Endothelial cell of umbilical vein (primary cell): ENCODE measurements around the gene SLC41A3. TPM values are rescaled to one million over a fixed set of nuclear protein-coding genes. Genes with fewer than 3 reads are reported as not detected.

Source experiments
- BruUV-seq: library from RNA; stranded (reverse); fragments of 400-500 nt; replicated peaks from 2 replicates; lab custom pipeline; 2021; lab: Mats Ljungman, UMichigan
- CTCF ChIA-PET: fragments of 300-600, 350-600 bp; sonication (Branson Sonifier 250); formaldehyde crosslinking; loops from one replicate; lab custom pipeline; 2021; ENCODE audit warnings: antibody characterized with exemption, inconsistent platforms; lab: Charles Lee
- POLR2A ChIA-PET: fragments of 300-600, 350-600 bp; sonication (Branson Sonifier 250); formaldehyde crosslinking; loops from one replicate; lab custom pipeline; 2021; ENCODE audit warnings: antibody characterized with exemption, inconsistent platforms; lab: Charles Lee
- DNase-seq: peaks from one replicate; pipeline ENCODE4 v3.0.0-alpha.2; 2011; ENCODE audit warnings: low read depth, low spot score
- FAIRE-seq: peaks from 2 replicates; lab custom pipeline; 2011; peaks lifted over from hg19 to GRCh38; lab: Jason Lieb, UNC
- H2AFZ ChIP-seq: 2 replicates; pipeline ENCODE4 v1.6.0; 2012; ENCODE audit warnings: low read depth, low read length, control low read depth, inconsistent platforms
- H3K27ac ChIP-seq: 2 replicates; pipeline ENCODE4 v1.5.1; 2011; ENCODE audit warnings: low read depth, mild to moderate bottlenecking, control low read depth, low read length, moderate library complexity; ENCODE audit not compliant: insufficient read depth
- H3K27me3 ChIP-seq, 2 experiments: 2 replicates each; pipeline versions ENCODE4 v1.6.0 to v1.6.1; 2011; ENCODE audit warnings: low read length in 2 of 2, mixed read lengths in 1 of 2; ENCODE audit not compliant: control insufficient read depth in 2 of 2, insufficient read depth in 2 of 2
- H3K36me3 ChIP-seq, 2 experiments: 2 replicates in 1 of 2; 3 replicates in 1 of 2; pipeline ENCODE4 v1.5.1; 2011; ENCODE audit warnings: low read length in 2 of 2, mild to moderate bottlenecking in 1 of 2, moderate library complexity in 1 of 2; ENCODE audit not compliant: control insufficient read depth in 2 of 2, insufficient read depth in 2 of 2; ENCODE audit errors: extremely low read depth in 1 of 2
- H3K4me1 ChIP-seq: 3 replicates; pipeline ENCODE4 v1.5.1; 2011; ENCODE audit warnings: mild to moderate bottlenecking, low read length; ENCODE audit not compliant: control insufficient read depth, insufficient read depth; ENCODE audit errors: extremely low read depth
- H3K4me2 ChIP-seq: 2 replicates; pipeline ENCODE4 v1.6.1; 2011; ENCODE audit warnings: low read length, control low read depth, mixed read lengths; ENCODE audit not compliant: insufficient read depth
- H3K4me3 ChIP-seq, 3 experiments: fragments of 200-600 bp in 1 of 3; sonication (generic), shearing (Covaris generic) in 1 of 3; replicated peaks in 1 of 3; 2 replicates each; pipeline ENCODE4 v1.5.1; 2011 to 2016; ENCODE audit warnings: control low read depth in 3 of 3, low read length in 3 of 3, mild to moderate bottlenecking in 2 of 3, inconsistent platforms in 1 of 3, low read depth in 1 of 3, moderate library complexity in 1 of 3; ENCODE audit not compliant: insufficient read depth in 1 of 3
- H3K79me2 ChIP-seq: 2 replicates; pipeline ENCODE4 v1.6.0; 2012; ENCODE audit warnings: low read length, inconsistent platforms; ENCODE audit not compliant: control insufficient read depth, insufficient read depth
- H3K9ac ChIP-seq: replicated peaks from 2 replicates; pipeline ENCODE3; 2011; ENCODE audit warnings: low read length, control low read depth; ENCODE audit not compliant: insufficient read depth; ENCODE audit errors: extremely low read depth
- H3K9me1 ChIP-seq: replicated peaks from 3 replicates; pipeline ENCODE4 v1.6.0; 2011; ENCODE audit warnings: mild to moderate bottlenecking, low read length; ENCODE audit not compliant: control insufficient read depth, insufficient read depth; ENCODE audit errors: extremely low read depth
- H3K9me3 ChIP-seq: replicated peaks from 2 replicates; pipeline ENCODE4 v1.5.1; 2012; ENCODE audit warnings: low read length, inconsistent platforms; ENCODE audit not compliant: control insufficient read depth, insufficient read depth
- H4K20me1 ChIP-seq: replicated peaks from 2 replicates; pipeline ENCODE3; 2011; ENCODE audit warnings: mild to moderate bottlenecking, low read length; ENCODE audit not compliant: control insufficient read depth, insufficient read depth; ENCODE audit errors: extremely low read depth
- CTCF ChIP-seq, 2 donors: IDR thresholded peaks; 1 replicate in 1 of 2; 2 replicates in 1 of 2; pipeline ENCODE4 v1.5.1; 2011; ENCODE audit warnings: low read length in 2 of 2, mild to moderate bottlenecking in 2 of 2, moderate library complexity in 2 of 2, control low read depth in 1 of 2, inconsistent platforms in 1 of 2, low read depth in 1 of 2; ENCODE audit not compliant: insufficient read depth in 1 of 2; ENCODE audit errors: extremely low read depth in 1 of 2
- EZH2 ChIP-seq: IDR thresholded peaks from 2 replicates; pipeline ENCODE4 v1.6.1; 2012; ENCODE audit warnings: borderline replicate concordance, low read depth, mild to moderate bottlenecking, moderate library complexity, low read length, inconsistent platforms; ENCODE audit not compliant: severe bottlenecking
- FOS ChIP-seq: IDR thresholded peaks from 2 replicates; pipeline ENCODE4 v1.6.1; 2011; ENCODE audit warnings: mild to moderate bottlenecking, low read length, moderate library complexity, borderline replicate concordance; ENCODE audit not compliant: insufficient read depth
- GATA2 ChIP-seq: IDR thresholded peaks from 2 replicates; pipeline ENCODE4 v1.7.0; 2011; ENCODE audit warnings: low read depth, mild to moderate bottlenecking, moderate library complexity, mixed read lengths, low read length; ENCODE audit not compliant: insufficient read length, insufficient read depth
- JUN ChIP-seq: IDR thresholded peaks from 2 replicates; pipeline ENCODE4 v1.6.1; 2011; ENCODE audit warnings: borderline replicate concordance, low read depth; ENCODE audit not compliant: insufficient read length, insufficient read depth
- MAX ChIP-seq: IDR thresholded peaks from 2 replicates; pipeline ENCODE4 v1.6.1; 2011; ENCODE audit not compliant: insufficient read depth, insufficient read length
- MYC ChIP-seq: IDR thresholded peaks from one replicate; pipeline ENCODE4 v1.6.1; 2011; ENCODE audit warnings: mild to moderate bottlenecking, low read depth, low read length
- POLR2A ChIP-seq: IDR thresholded peaks from 2 replicates; pipeline ENCODE4 v1.6.1; 2012; ENCODE audit warnings: low read depth, mild to moderate bottlenecking, control low read depth, low read length
- POLR2AphosphoS5 ChIP-seq: IDR thresholded peaks from 2 replicates; pipeline ENCODE4 v1.6.1; 2012; ENCODE audit warnings: low read depth, mild to moderate bottlenecking, control low read depth, low read length, moderate library complexity; ENCODE audit not compliant: insufficient read depth
- dilution Hi-C: fragments of 300-500 bp; cut with MboI; formaldehyde crosslinking; loops from one replicate; pipeline ENCODE4 v1.15.0; 2019; ENCODE audit warnings: low sequenced_read_pairs; ENCODE audit not compliant: extremely low pct_ligation_motif_present
- intact Hi-C: fragments of 100-400 bp; cut with micrococcal nuclease; formaldehyde crosslinking; loops from one replicate; pipeline ENCODE4 v1.10.0; 2022
- polyA plus RNA-seq, 4 experiments: library from polyadenylated mRNA; depleted of rRNA in 3 of 4; stranded (reverse) in 3 of 4; unstranded in 1 of 4; fragments of >200 nt; gene quantifications; 2 replicates each; pipeline versions ENCODE4 v1.2.1 to v1.2.3, GENCODE V29; 2011 to 2012; ENCODE audit warnings: missing spikeins in 1 of 4
- total RNA-seq: library from RNA; stranded (reverse); gene quantifications from 2 replicates; pipeline ENCODE4 v1.2.3, GENCODE V29; 2021

Gene SLC41A3
- total and polyA plus RNA-seq, 2 donors (not counting 3 experiments of a cell fraction or from before 2014, with no cell fraction given), result 52.5 to 118 TPM

- FAIRE-seq (peak; percentile 21), DNase-seq (no peak)
- H3K9me3 ChIP-seq, result no peaks in the 10 kb centered on the region
- no peaks in the 10 kb centered on the region for H3K79me2 ChIP-seq
- no peaks in the 10 kb centered on the region for H3K36me3 ChIP-seq
- dilution Hi-C loops, result no loop called here
- ChIA-PET POLR2A (no interaction called here), CTCF (interaction anchor here (1.0 to 2.5 kb wide), 4 partner anchors 28 to 201 kb away, joined by 3 to 9 read pairs (median 5); no protein-coding TSS in a partner anchor)
- H3K9me1 ChIP-seq, result no peaks in the 10 kb centered on the region
- TF ChIP-seq GATA2 (no peak), JUN (no peak), EZH2 (no peak), POLR2A (no peak), POLR2AphosphoS5 (no peak), MAX (no peak), MYC (no peak), FOS (no peak), CTCF (IDR thresholded peaks at IDR 0.05; ENCODE audit: extremely low read depth in 1 of 2, insufficient read depth in 1 of 2, low read depth in 1 of 2, low read length in 2 of 2) (no peak)
- no peak overlapping the region for H2AFZ ChIP-seq
- no peaks in the 10 kb centered on the region for H3K27me3 ChIP-seq
- BruUV-seq, result no TSS peak
- H3K4me2 ChIP-seq, result peak overlapping the region; percentile 24
- H3K9ac ChIP-seq, result no peak overlapping the region
- peaks cover 11% of the 10 kb centered on the region for H3K4me1 ChIP-seq
- no peaks in the 10 kb centered on the region for H4K20me1 ChIP-seq
- intact Hi-C loops, result loop anchor here (5.0 kb wide), 2 partner anchors 82 to 158 kb away; no protein-coding TSS in a partner anchor
- no peak overlapping the region for H3K27ac ChIP-seq
- no peak overlapping the region for H3K4me3 ChIP-seq
These were observed 46.3 kb upstream of the SLC41A3 start for GRCh38 chr3:126130081-126130855.
